Medulla oblongata (tissue), 1 donor: Measurements from ENCODE around the gene GPAM.
"Not testable (repeated sequence)": the region's sequence is repeated elsewhere in the genome, so short reads cannot be mapped to it uniquely, and the experiment has no call there.

Experiments used
- DNase-seq: peaks from one replicate; pipeline ENCODE4 v3.0.0-alpha.2; 2015; ENCODE audit errors: extremely low spot score

The GPAM gene

GRCh38 chr10:112215342-112215774, 31.8 kb upstream of the GPAM start:
- DNase-seq: no peak

GRCh38 chr10:112214298-112214926, 30.8 kb upstream of the GPAM start:
- no peak for DNase-seq

GRCh38 chr10:112213836-112214235, 30.3 kb upstream of the GPAM start:
- DNase-seq: no peak

GRCh38 chr10:112213098-112213823, 29.7 kb upstream of the GPAM start:
- no peak for DNase-seq

GRCh38 chr10:112210666-112211065, 27.1 kb upstream of the GPAM start:
- DNase-seq: peak; percentile 43

GRCh38 chr10:112209684-112210131, 26.1 kb upstream of the GPAM start:
- DNase-seq: peak; percentile 39

GRCh38 chr10:112208997-112209396, 25.4 kb upstream of the GPAM start:
- DNase-seq: no peak

GRCh38 chr10:112208292-112208691, 24.7 kb upstream of the GPAM start:
- DNase-seq: no peak

- DNase-seq: no peak
Observed at GRCh38 chr10:112203328-112204076, 19.9 kb upstream of the GPAM start.

- DNase-seq: no peak
Observed at GRCh38 chr10:112202561-112203241, 19.1 kb upstream of the GPAM start.

GRCh38 chr10:112202076-112202475, 18.5 kb upstream of the GPAM start:
- DNase-seq: no peak

GRCh38 chr10:112201334-112201733, 17.8 kb upstream of the GPAM start:
- no peak for DNase-seq

- DNase-seq: not testable (repeated sequence)
Observed at GRCh38 chr10:112200259-112200658, 16.7 kb upstream of the GPAM start.

- not testable (repeated sequence) for DNase-seq
Observed at GRCh38 chr10:112197662-112198061, 14.1 kb upstream of the GPAM start.

- no peak for DNase-seq
Observed at GRCh38 chr10:112195224-112195623, 11.7 kb upstream of the GPAM start.

GRCh38 chr10:112191791-112192190, 8.2 kb upstream of the GPAM start:
- DNase-seq: no peak

GRCh38 chr10:112191041-112191590, 7.6 kb upstream of the GPAM start:
- no peak for DNase-seq

- DNase-seq: peak; percentile 78
Observed at GRCh38 chr10:112189465-112189864, 5.9 kb upstream of the GPAM start.

- DNase-seq: no peak
Observed at GRCh38 chr10:112187527-112187926, 4.0 kb upstream of the GPAM start.

- DNase-seq: no peak
Observed at GRCh38 chr10:112185959-112186358, 2.4 kb upstream of the GPAM start.

GRCh38 chr10:112184379-112184778, 814 bp upstream of the GPAM start:
- DNase-seq: no peak

GRCh38 chr10:112184052-112184371, 447 bp upstream of the GPAM start:
- no peak for DNase-seq
